Measurements from ENCODE around the gene TP53I11. TPM values are rescaled to one million over a fixed set of nuclear protein-coding genes. Genes with fewer than 3 reads are reported as not detected.

TP53I11 gene
- polyA plus RNA-seq, 1 donor: 63.5 TPM

GRCh38 chr11:44885919-44886789 is 64.5 kb downstream of the TP53I11 start:
- no peak for DNase-seq

- peak; percentile 53 for DNase-seq
Measured at GRCh38 chr11:44885065-44885810, 65.4 kb downstream of the TP53I11 start.

GRCh38 chr11:44884056-44884455 is 66.6 kb downstream of the TP53I11 start:
- DNase-seq: no peak

- no peak for DNase-seq
Measured at GRCh38 chr11:44883277-44883676, 67.4 kb downstream of the TP53I11 start.

Other genes with a start within 250 kb of the TP53I11 start
- 44.4 TPM for gene TSPAN18, start 223.9 kb downstream of the TP53I11 start, polyA plus RNA-seq (ENCODE audit: insufficient read length)
- gene PRDM11, start 195.8 kb upstream of the TP53I11 start, polyA plus RNA-seq (ENCODE audit: insufficient read length): 22.1 TPM

Measured in left kidney (tissue), 2 donors.